Measurements from ENCODE around the gene TMCC3.

- TF ChIP-seq POLR2AphosphoS5 (IDR thresholded peaks at IDR 0.05; ENCODE audit: low read depth, low read length): no peak
- TF ChIP-seq, protein P1, sequence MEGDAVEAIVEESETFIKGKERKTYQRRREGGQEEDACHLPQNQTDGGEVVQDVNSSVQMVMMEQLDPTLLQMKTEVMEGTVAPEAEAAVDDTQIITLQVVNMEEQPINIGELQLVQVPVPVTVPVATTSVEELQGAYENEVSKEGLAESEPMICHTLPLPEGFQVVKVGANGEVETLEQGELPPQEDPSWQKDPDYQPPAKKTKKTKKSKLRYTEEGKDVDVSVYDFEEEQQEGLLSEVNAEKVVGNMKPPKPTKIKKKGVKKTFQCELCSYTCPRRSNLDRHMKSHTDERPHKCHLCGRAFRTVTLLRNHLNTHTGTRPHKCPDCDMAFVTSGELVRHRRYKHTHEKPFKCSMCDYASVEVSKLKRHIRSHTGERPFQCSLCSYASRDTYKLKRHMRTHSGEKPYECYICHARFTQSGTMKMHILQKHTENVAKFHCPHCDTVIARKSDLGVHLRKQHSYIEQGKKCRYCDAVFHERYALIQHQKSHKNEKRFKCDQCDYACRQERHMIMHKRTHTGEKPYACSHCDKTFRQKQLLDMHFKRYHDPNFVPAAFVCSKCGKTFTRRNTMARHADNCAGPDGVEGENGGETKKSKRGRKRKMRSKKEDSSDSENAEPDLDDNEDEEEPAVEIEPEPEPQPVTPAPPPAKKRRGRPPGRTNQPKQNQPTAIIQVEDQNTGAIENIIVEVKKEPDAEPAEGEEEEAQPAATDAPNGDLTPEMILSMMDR (IDR thresholded peaks at IDR 0.05): no peak
- no peak for TF ChIP-seq SIN3A (IDR thresholded peaks at IDR 0.05; ENCODE audit: borderline replicate concordance, insufficient read depth, low read depth, low read length)
- no peak for TF ChIP-seq REST (IDR thresholded peaks at IDR 0.05; ENCODE audit: insufficient read depth in 1 of 2, low read depth in 2 of 2, low read length in 1 of 2)
Observed at GRCh38 chr12:94590428-94590827, 59.9 kb downstream of the TMCC3 start.

Measured in Panc1 (cell line).